Skeletal muscle satellite cell (primary cell): ENCODE results near the gene ARAP1.

Experiments used
- H3K27me3 ChIP-seq: 2 replicates; pipeline ENCODE4 v1.7.0; 2013; ENCODE audit warnings: low read length; ENCODE audit not compliant: control insufficient read depth, insufficient read depth
- H3K36me3 ChIP-seq: 2 replicates; pipeline ENCODE4 v1.7.0; 2013; ENCODE audit warnings: mild to moderate bottlenecking, control low read depth, low read length; ENCODE audit not compliant: insufficient read depth
- H3K4me1 ChIP-seq: 2 replicates; pipeline ENCODE4 v1.7.0; 2013; ENCODE audit warnings: low read length; ENCODE audit not compliant: control insufficient read depth, insufficient read depth
- H3K4me2 ChIP-seq: 2 replicates; pipeline ENCODE4 v1.7.0; 2013; ENCODE audit warnings: mild to moderate bottlenecking, low read length
- H3K4me3 ChIP-seq: 2 replicates; pipeline ENCODE4 v1.7.0; 2013; ENCODE audit warnings: low read length
- H3K9ac ChIP-seq: 2 replicates; pipeline ENCODE4 v1.7.0; 2013; ENCODE audit warnings: mild to moderate bottlenecking, low read depth, low read length, moderate library complexity
- H3K9me3 ChIP-seq: replicated peaks from 2 replicates; pipeline ENCODE4 v1.7.0; 2013; ENCODE audit warnings: mild to moderate bottlenecking, control low read depth, low read length

Gene ARAP1

DNA sequence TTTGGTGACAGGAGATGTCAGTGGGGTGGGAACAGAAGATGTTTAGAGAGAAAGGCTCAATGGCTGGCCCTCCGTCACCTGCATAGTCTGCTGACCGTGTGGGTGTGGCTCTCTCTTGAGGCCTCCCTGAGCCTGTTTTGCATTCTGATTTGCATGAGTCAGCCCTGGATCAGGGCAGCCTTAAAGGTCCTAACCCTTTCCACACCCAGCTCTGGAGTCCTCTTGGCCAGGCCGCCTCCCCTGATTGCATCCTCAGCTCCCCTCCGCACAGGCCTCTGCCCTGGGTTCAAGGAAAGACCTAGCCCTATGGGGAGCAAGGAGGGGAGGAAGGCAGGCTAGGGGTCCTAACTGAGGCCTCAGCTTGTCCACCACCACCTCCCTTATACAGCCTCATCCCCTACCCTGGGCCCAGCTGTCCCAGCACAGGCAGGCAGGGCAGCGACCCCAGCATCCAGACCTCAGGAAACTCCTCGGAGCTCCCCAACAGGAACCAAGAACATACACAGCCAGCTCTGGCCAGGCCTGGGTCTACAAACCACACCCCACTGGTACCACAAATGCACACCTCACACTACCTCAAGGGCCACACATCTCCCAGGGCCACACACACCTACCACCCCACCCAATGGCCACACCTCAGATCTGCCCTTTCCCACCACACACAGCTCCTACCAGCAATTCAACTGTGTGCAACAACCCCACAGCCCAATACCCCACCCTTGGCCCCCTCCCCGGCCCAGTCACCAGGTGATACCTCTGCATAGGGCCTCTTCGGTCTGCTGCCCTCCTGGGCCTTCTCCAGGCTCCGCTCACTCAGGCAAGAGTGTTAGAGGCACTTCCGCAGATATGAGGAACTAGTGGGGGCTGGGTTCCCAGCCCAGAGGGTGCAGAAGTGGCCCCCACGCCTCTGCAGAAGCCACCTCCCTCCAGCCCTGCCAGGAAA is 13.7 kb downstream of the ARAP1 start:
- Histone ChIP-seq H3K4me3 (no peak overlapping the region), H3K9me3 (no peaks in the 10 kb centered on the region), H3K9ac (no peak overlapping the region), H3K4me2 (no peak overlapping the region), H3K4me1 (peaks cover 37% of the 10 kb centered on the region), H3K27me3 (no peaks in the 10 kb centered on the region), H3K36me3 (no peaks in the 10 kb centered on the region)

- Histone ChIP-seq H3K4me1 (peaks cover 37% of the 10 kb centered on the region), H3K4me3 (no peak overlapping the region), H3K9me3 (no peaks in the 10 kb centered on the region), H3K27me3 (no peaks in the 10 kb centered on the region), H3K9ac (no peak overlapping the region), H3K4me2 (no peak overlapping the region), H3K36me3 (no peaks in the 10 kb centered on the region)
Observed at GRCh38 chr11:72737336-72737735, 14.9 kb downstream of the ARAP1 start.

DNA sequence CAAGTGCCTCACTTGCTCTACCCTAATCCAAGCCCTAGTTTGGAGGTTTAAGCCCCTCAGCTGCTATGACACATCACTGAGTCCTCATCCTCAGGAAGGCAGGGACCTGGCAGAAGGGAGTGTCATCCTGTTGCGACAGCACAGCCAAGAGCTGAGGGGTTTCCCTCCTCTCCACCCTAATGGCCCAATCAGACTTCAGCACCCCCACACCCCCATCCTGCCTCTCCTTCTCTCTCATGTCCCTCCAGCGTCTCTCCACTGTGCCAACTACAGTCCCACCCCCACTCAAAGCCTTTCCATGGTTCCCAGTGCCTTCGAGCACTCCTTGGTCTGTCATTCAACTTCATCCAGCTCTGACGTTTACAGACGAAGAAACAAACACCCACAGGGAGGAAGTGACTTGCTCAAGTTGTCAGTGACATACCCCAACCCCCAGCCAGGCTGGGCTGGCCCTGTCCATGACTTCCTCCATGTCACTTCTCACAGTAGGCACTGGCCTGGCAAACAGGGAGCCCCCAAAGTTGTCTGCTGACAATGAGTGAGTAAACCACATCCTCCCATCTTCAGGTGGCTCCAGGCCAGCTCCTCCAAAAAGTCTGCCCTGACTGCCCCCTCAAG is 15.6 kb downstream of the ARAP1 start:
- peaks cover 37% of the 10 kb centered on the region for H3K4me1 ChIP-seq
- no peaks in the 10 kb centered on the region for H3K36me3 ChIP-seq
- no peaks in the 10 kb centered on the region for H3K9me3 ChIP-seq
- H3K9ac ChIP-seq: no peak overlapping the region
- H3K4me2 ChIP-seq: peak overlapping the region; percentile 38
- no peaks in the 10 kb centered on the region for H3K27me3 ChIP-seq
- peak overlapping the region; percentile 1 for H3K4me3 ChIP-seq

- no peak overlapping the region for H3K4me2 ChIP-seq
- no peaks in the 10 kb centered on the region for H3K27me3 ChIP-seq
- no peaks in the 10 kb centered on the region for H3K9me3 ChIP-seq
- H3K36me3 ChIP-seq: no peaks in the 10 kb centered on the region
- H3K4me3 ChIP-seq: no peak overlapping the region
- H3K4me1 ChIP-seq: peaks cover 37% of the 10 kb centered on the region
- no peak overlapping the region for H3K9ac ChIP-seq
Observed at GRCh38 chr11:72735495-72736027, 16.6 kb downstream of the ARAP1 start.

DNA sequence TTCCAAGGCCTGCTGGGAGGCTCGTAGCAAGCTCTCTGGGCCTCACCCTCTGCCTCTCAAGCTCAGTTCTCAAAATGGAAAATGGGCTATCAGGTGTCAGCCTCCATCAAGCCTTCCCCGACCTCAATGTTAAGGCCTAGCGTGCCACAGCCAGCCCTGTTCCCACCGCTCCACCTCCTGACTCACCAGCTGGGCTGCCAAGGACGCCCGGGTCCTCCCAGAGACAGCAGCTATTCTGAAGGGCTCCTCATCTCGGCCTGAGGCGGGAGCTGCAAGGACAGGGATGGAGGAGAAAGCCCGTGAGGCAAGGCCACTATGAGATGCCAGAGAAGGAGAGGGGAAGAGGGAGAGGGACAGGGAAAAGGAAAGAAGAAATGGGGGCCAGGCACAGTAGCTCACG is 19.9 kb downstream of the ARAP1 start:
- Histone ChIP-seq H3K9me3 (no peaks in the 10 kb centered on the region), H3K4me3 (no peak overlapping the region), H3K36me3 (no peaks in the 10 kb centered on the region), H3K4me1 (peaks cover 20% of the 10 kb centered on the region), H3K4me2 (no peak overlapping the region), H3K9ac (no peak overlapping the region), H3K27me3 (no peaks in the 10 kb centered on the region)

- H3K9ac ChIP-seq: no peak overlapping the region
- no peak overlapping the region for H3K4me3 ChIP-seq
- no peak overlapping the region for H3K4me2 ChIP-seq
- no peaks in the 10 kb centered on the region for H3K9me3 ChIP-seq
- no peaks in the 10 kb centered on the region for H3K27me3 ChIP-seq
- no peaks in the 10 kb centered on the region for H3K36me3 ChIP-seq
- H3K4me1 ChIP-seq: peaks cover 4% of the 10 kb centered on the region
Observed at GRCh38 chr11:72730737-72731136, 21.5 kb downstream of the ARAP1 start.

DNA sequence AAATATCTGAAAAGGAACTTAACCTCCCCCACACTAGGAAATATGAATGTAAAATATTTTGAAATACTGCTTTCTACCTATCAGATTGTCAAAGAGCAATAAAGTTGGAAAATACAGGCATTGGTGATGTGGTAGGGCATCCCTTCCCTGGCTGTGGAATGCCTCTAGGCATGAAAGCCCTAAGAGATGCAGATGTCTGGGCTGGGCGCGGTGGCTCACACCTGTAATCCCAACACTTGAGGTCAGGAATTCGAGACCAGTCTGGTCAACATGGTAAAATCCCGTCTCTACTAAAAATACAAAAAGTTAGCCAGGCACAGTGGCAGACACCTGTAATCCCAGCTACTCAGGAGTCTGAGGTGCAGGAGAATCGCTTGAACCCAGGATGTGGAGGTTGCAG is 22.0 kb downstream of the ARAP1 start:
- H3K36me3 ChIP-seq: no peaks in the 10 kb centered on the region
- H3K9ac ChIP-seq: no peak overlapping the region

GRCh38 chr11:72727521-72727920 is 24.7 kb downstream of the ARAP1 start:
- no peaks in the 10 kb centered on the region for H3K27me3 ChIP-seq
- no peak overlapping the region for H3K9ac ChIP-seq
- peaks cover 4% of the 10 kb centered on the region for H3K4me1 ChIP-seq
- H3K4me2 ChIP-seq: no peak overlapping the region
- H3K36me3 ChIP-seq: no peaks in the 10 kb centered on the region
- no peaks in the 10 kb centered on the region for H3K9me3 ChIP-seq
- H3K4me3 ChIP-seq: no peak overlapping the region

More for the DNA sequence above, 22.0 kb downstream of the ARAP1 start:
- no peaks in the 10 kb centered on the region for H3K27me3 ChIP-seq
- no peak overlapping the region for H3K4me2 ChIP-seq
- no peaks in the 10 kb centered on the region for H3K4me1 ChIP-seq
- no peak overlapping the region for H3K4me3 ChIP-seq
- no peaks in the 10 kb centered on the region for H3K9me3 ChIP-seq

DNA sequence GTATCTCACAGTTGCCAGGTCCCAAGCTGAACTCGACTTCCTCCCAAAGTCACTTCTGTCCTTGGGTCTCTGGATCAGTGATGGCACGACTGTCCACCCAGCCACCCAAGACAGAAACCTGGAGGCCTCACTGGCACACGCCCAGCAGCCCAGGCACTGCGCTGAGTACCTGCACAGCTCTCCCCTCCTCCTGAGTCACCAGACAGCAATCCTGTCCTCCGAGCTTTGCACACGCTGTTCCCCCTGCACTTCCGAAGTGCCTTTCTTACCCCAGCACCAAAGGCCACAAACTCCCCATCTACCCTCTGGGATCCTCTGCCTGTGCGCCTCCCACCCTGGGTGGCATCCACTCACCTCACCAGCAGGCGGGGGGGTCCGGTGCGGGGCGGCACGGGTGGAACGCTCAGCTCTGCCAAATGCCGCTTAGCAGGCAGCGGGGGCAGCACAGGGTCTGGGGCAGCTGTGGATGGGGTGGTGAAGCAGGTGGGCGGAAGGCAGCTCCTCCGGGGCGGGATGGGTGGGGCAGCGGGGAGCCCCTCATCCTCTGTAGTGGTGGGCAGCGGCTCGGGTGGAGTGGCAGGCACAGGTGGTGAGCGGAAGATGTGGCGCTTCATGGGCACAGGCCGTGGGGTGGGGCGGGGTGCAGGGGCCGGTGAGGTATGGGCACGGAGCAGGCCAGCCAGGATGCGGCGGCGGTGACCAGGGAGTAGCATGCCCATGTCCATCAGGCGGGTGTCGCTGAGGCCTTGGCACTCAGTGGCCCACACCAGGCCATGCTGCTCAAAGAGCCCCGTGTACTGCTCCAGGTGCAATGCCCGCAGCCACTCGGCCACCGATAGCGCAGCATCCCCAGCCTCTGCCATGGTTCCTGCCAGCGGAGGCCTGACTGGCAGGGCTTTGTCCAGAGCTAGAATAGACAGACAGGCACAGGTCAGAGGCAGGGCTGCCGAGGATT is 25.7 kb downstream of the ARAP1 start:
- H3K36me3 ChIP-seq: no peaks in the 10 kb centered on the region
- no peak overlapping the region for H3K4me2 ChIP-seq
- no peak overlapping the region for H3K4me3 ChIP-seq
- H3K4me1 ChIP-seq: peaks cover 7% of the 10 kb centered on the region
- no peak overlapping the region for H3K9ac ChIP-seq
- H3K27me3 ChIP-seq: no peaks in the 10 kb centered on the region
- no peaks in the 10 kb centered on the region for H3K9me3 ChIP-seq

DNA sequence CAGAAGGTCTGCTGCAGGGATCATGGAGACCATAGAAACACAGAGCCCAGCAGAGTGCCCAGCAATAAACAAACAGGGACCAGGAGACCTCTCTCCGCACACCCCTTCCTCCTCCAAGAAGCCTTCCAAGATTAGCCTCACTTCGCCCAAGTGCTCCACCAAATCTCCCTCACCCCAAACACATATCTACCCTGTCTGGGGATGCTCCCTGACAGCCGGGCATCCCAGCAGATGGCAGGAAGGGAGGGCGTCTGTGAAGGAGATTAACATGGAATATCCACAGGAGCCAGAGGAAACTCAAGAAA is 26.5 kb downstream of the ARAP1 start:
- Histone ChIP-seq H3K9ac (no peak overlapping the region), H3K27me3 (no peaks in the 10 kb centered on the region), H3K36me3 (no peaks in the 10 kb centered on the region), H3K4me2 (no peak overlapping the region), H3K9me3 (no peaks in the 10 kb centered on the region), H3K4me3 (no peak overlapping the region), H3K4me1 (peaks cover 15% of the 10 kb centered on the region)
